H1 (cell line): ENCODE results near the gene XNDC1N. TPM values are rescaled to one million over a fixed set of nuclear protein-coding genes. Genes with fewer than 3 reads are reported as not detected.

Source experiments
- CBX8 ChIP-seq: fragments of 300-800, 300-1000 bp; sonication (generic); IDR thresholded peaks from 2 replicates; pipeline ENCODE4 v1.7.1; 2016; ENCODE audit warnings: low read depth, low read length, borderline replicate concordance
- TAF7 ChIP-seq: optimal IDR thresholded peaks from 2 replicates; pipeline ENCODE3; 2011; ENCODE audit warnings: low read depth, mild to moderate bottlenecking, inconsistent platforms, low read length, moderate library complexity, borderline replicate concordance
- polyA plus RNA-seq, 7 experiments: library from polyadenylated mRNA; depleted of rRNA in 3 of 7; stranded (reverse) in 5 of 7; unstranded in 2 of 7; fragments of >200 nt in 5 of 7; fragments of 200-250 nt in 2 of 7; gene quantifications; 1 replicate in 5 of 7; 2 replicates in 1 of 7; 4 replicates in 1 of 7; pipeline versions ENCODE4 v1.2.1 to v1.2.3, GENCODE V29; 2011 to 2013; ENCODE audit warnings: missing spikeins in 2 of 7, mixed read lengths in 2 of 7
- total RNA-seq: library from RNA; stranded (reverse); fragmentation: NEBNext Ultra II Directional; extraction: Animal tissue kit (Norgen Biotek cat#: 25700); gene quantifications from 2 replicates; pipeline ENCODE4 v1.2.1, GENCODE V29; 2021

The XNDC1N gene
- total and polyA plus RNA-seq, 2 of the 8 experiments (the other 6 are each of a cell fraction or from before 2014, with no cell fraction given) = 5.8 to 7.5 TPM

GRCh38 chr11:71936825-71937224 is 8.4 kb upstream of the XNDC1N start (continued):
- TF ChIP-seq TAF7 = no peak
- TF ChIP-seq CBX8 = no peak
